Tibial nerve (tissue), 4 donors: ENCODE results near the gene GABRA1. TPM values are rescaled to one million over a fixed set of nuclear protein-coding genes. Genes with fewer than 3 reads are reported as not detected.

ENCODE experiments used
- DNase-seq, 2 donors: peaks; one replicate each; pipeline ENCODE4 v3.0.0-alpha.2; 2019; ENCODE audit warnings: low spot score in 2 of 2
- H3K27ac ChIP-seq, 4 donors: fragments of 200-600 bp; sonication (generic) in 3 of 4; one replicate each; pipeline ENCODE4 v1.5.1; 2017 to 2019; ENCODE audit warnings: mild to moderate bottlenecking in 1 of 4
- H3K27me3 ChIP-seq, 2 donors: fragments of 200-600 bp; sonication (generic) in 1 of 2; one replicate each; pipeline versions ENCODE4 v1.5.1 to v1.6.0; 2017 to 2019
- H3K36me3 ChIP-seq, 3 donors: fragments of 200-600 bp; sonication (generic); one replicate each; pipeline ENCODE4 v1.5.1; 2018 to 2019
- H3K4me1 ChIP-seq, 4 donors: fragments of 200-600 bp; sonication (generic) in 3 of 4; one replicate each; pipeline ENCODE4 v1.5.1; 2017 to 2019
- H3K4me3 ChIP-seq, 4 donors: fragments of 200-600 bp; sonication (generic) in 3 of 4; one replicate each; pipeline ENCODE4 v1.5.1; 2017 to 2019; ENCODE audit warnings: mild to moderate bottlenecking in 1 of 4, moderate library complexity in 1 of 4
- H3K9me3 ChIP-seq, 4 donors: fragments of 200-600 bp; sonication (generic) in 3 of 4; one replicate each; pipeline ENCODE4 v1.5.1; 2017 to 2019
- EP300 ChIP-seq, 2 donors: sonication (generic); formaldehyde crosslinking; IDR thresholded peaks; one replicate each; pipeline ENCODE4 v1.6.1; 2017; ENCODE audit warnings: antibody characterized with exemption in 2 of 2, mild to moderate bottlenecking in 1 of 2
- POLR2A ChIP-seq, 2 donors: fragments of 450-650 bp; IDR thresholded peaks; one replicate each; pipeline ENCODE4 v1.6.1; 2017; ENCODE audit warnings: antibody characterized with exemption in 2 of 2, mild to moderate bottlenecking in 2 of 2, moderate library complexity in 2 of 2
- WGBS, 2 donors: methylation state at CpG; one replicate each; pipeline ENCODE4 v1.1.5; 2018; 5-methylcytosine and 5-hydroxymethylcytosine counted together
- total RNA-seq, 4 donors: library from RNA; depleted of rRNA; stranded (reverse); fragments of >200 nt; gene quantifications; one replicate each; pipeline ENCODE4 v1.1.0, GENCODE V29; 2016
- TF ChIP-seq, protein P1 (sequence below), 5 experiments: fragments of 200-600 bp in 3 of 5; fragments of 450-650 bp in 2 of 5; sonication (generic) in 3 of 5; IDR thresholded peaks; one replicate each; pipeline ENCODE4 v1.5.1; 2016 to 2019; ENCODE audit warnings: antibody characterized with exemption in 5 of 5, mild to moderate bottlenecking in 3 of 5, moderate library complexity in 2 of 5

The GABRA1 gene
- total RNA-seq, 4 donors from 2014 or later: not detected

DNA sequence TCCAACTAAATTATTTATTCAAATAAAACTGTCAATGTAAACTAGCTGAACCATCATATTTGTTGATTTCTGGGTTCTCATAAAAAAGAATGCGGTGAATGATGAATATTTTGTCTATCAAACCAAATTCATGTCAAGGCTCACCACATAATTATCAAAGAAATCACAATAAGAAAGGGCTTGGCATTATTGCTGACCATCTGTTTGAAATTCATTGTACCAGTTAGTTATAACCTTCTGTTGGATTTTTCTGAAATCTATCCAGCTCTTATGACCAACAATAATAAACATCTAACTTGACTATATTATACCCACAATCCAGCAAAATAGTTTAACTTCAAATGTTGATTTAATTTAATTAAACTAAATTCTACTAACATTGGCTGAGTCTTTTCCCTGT, 53.1 kb downstream of the GABRA1 start:
- TF ChIP-seq, protein P1, sequence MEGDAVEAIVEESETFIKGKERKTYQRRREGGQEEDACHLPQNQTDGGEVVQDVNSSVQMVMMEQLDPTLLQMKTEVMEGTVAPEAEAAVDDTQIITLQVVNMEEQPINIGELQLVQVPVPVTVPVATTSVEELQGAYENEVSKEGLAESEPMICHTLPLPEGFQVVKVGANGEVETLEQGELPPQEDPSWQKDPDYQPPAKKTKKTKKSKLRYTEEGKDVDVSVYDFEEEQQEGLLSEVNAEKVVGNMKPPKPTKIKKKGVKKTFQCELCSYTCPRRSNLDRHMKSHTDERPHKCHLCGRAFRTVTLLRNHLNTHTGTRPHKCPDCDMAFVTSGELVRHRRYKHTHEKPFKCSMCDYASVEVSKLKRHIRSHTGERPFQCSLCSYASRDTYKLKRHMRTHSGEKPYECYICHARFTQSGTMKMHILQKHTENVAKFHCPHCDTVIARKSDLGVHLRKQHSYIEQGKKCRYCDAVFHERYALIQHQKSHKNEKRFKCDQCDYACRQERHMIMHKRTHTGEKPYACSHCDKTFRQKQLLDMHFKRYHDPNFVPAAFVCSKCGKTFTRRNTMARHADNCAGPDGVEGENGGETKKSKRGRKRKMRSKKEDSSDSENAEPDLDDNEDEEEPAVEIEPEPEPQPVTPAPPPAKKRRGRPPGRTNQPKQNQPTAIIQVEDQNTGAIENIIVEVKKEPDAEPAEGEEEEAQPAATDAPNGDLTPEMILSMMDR (IDR thresholded peaks at IDR 0.05): no peak
- TF ChIP-seq POLR2A (IDR thresholded peaks at IDR 0.05): no peak
- TF ChIP-seq EP300 (IDR thresholded peaks at IDR 0.05): no peak
- H3K9me3 ChIP-seq: peaks cover 0 to 4% (median 0%) of the 10 kb centered on the region in 4 donors
- WGBS, 2 donors: 97 to 100% methylated on average over 1 of the region's 1 CpG
- no peak for DNase-seq
- H3K27ac ChIP-seq: no peak overlapping the region
- no peaks in the 10 kb centered on the region for H3K36me3 ChIP-seq
- H3K4me3 ChIP-seq: no peak overlapping the region
- H3K27me3 ChIP-seq: no peaks in the 10 kb centered on the region
- no peaks in the 10 kb centered on the region for H3K4me1 ChIP-seq

DNA sequence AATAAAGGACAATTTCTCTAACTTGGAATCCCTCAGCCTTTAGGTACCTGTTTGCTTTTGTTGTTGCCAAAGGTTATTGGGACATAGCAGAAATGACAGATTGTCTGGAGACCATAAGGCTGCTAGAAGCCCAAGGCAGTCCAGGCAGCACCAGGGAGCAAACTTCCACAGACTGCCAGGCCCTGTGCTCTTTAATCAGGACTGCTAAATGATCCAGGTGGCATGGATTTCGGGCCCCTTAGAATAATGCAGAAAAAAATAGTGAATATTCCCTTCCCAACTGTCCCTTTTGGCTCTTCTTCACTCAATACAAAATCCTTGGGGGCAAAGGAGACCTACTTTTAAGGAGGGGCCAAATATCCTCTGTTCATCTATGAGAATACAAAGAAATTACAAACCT, 73.9 kb downstream of the GABRA1 start:
- Histone ChIP-seq H3K9me3 (no peaks in the 10 kb centered on the region), H3K27me3 (no peaks in the 10 kb centered on the region), H3K27ac (no peak overlapping the region), H3K4me1 (no peaks in the 10 kb centered on the region), H3K36me3 (no peaks in the 10 kb centered on the region), H3K4me3 (no peak overlapping the region)
- no peak for DNase-seq
- WGBS, 2 donors: 42 to 50% methylated on average over 1 of the region's 1 CpG
- TF ChIP-seq, protein P1 (IDR thresholded peaks at IDR 0.05): no peak
- TF ChIP-seq POLR2A (IDR thresholded peaks at IDR 0.05) (no peak), EP300 (IDR thresholded peaks at IDR 0.05) (no peak)

DNA sequence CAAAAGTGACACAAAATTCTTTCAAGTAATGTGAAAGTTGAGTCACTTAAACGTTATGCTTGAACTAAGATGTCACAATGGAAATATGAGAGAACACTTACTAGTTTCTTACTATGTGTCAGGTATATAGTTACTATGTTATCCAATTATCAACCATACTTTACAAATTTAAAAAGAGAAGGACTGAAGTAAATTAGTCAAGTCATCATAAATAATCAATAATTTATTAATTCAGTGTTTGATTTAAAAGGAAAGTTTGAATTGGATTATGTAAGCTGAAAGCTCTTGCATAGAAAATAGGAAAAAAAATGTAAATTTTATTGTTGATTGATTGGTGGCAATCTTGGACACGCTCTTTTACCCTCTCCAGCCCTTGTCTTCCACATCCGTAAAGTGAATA, 76.3 kb downstream of the GABRA1 start:
- Histone ChIP-seq H3K36me3 (no peaks in the 10 kb centered on the region), H3K9me3 (no peaks in the 10 kb centered on the region), H3K4me1 (no peaks in the 10 kb centered on the region), H3K27me3 (no peaks in the 10 kb centered on the region), H3K27ac (no peak overlapping the region), H3K4me3 (no peak overlapping the region)
- DNase-seq: no peak
- WGBS, 2 donors: 82 to 87% methylated on average over 3 of the region's 3 CpGs
- TF ChIP-seq EP300 (IDR thresholded peaks at IDR 0.05): no peak
- TF ChIP-seq, protein P1 (IDR thresholded peaks at IDR 0.05): no peak
- TF ChIP-seq POLR2A (IDR thresholded peaks at IDR 0.05): no peak

DNA sequence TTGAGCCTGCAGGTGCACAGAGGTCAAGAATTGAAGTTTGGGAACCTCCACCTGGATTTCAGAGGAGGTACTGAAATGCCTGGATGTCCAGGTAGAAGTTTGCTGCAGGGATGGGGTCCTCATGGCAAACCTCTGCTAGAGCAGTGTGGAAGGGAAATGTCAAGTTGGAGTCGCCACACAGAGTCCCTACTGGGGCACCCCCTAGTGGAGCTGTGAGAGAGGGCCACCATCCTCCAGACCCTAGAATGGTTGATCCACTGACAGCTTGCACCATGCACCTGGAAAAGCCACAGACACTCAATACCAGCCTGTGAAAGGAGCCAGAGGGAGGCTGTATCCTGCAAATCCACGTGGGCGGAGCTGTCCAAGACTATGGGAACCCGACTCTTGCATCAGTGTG, 78.0 kb downstream of the GABRA1 start:
- TF ChIP-seq POLR2A (IDR thresholded peaks at IDR 0.05): no peak
- TF ChIP-seq, protein P1 (IDR thresholded peaks at IDR 0.05): no peak
- no peak for TF ChIP-seq EP300 (IDR thresholded peaks at IDR 0.05)
- WGBS, 2 donors: 71 to 82% methylated on average over 3 to 4 of the region's 4 CpGs
- no peaks in the 10 kb centered on the region for H3K4me1 ChIP-seq
- no peaks in the 10 kb centered on the region for H3K9me3 ChIP-seq
- no peak for DNase-seq
- H3K36me3 ChIP-seq: no peaks in the 10 kb centered on the region
- no peak overlapping the region for H3K27ac ChIP-seq
- H3K4me3 ChIP-seq: no peak overlapping the region
- H3K27me3 ChIP-seq: no peaks in the 10 kb centered on the region

DNA sequence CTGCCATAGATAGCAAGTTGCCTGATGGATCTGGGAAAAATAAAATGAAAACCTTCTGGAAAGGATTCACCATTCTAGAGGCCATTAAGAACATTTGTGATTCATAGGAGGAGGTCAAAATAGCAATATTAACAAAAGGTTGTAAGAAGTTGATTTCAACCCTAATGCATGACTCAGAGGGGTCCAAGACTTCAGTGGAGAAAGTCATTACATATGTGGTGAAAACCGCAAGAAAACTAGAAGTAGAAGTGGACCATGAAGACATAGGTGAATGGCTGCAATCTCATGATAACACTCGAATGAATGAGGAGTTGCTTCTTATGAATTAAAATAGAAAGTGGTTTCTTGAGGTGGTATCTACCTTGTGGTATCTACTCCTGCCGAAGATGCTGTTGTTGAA, 86.6 kb downstream of the GABRA1 start:
- TF ChIP-seq, protein P1 (IDR thresholded peaks at IDR 0.05): no peak
- TF ChIP-seq POLR2A (IDR thresholded peaks at IDR 0.05) (no peak), EP300 (IDR thresholded peaks at IDR 0.05) (no peak)
- no peak for DNase-seq
- no peaks in the 10 kb centered on the region for H3K27me3 ChIP-seq

More for the DNA sequence above, 86.6 kb downstream of the GABRA1 start:
- Histone ChIP-seq H3K4me3 (no peak overlapping the region), H3K9me3 (no peaks in the 10 kb centered on the region), H3K27ac (no peak overlapping the region), H3K36me3 (no peaks in the 10 kb centered on the region), H3K4me1 (no peaks in the 10 kb centered on the region)
- 78 to 86% methylated on average over 3 of the region's 3 CpGs for WGBS, 2 donors
